Pancreas (tissue), 10 donors: ENCODE measurements around the gene NF1. TPM values are rescaled to one million over a fixed set of nuclear protein-coding genes. Genes with fewer than 3 reads are reported as not detected.

Experiments
- ATAC-seq, 4 donors: fragments of 200-7000 bp; cut with Tn5 transposase; one replicate each; pipeline versions ENCODE4 v1.8.0 to v1.9.1; 2020; ENCODE audit warnings: mild to moderate bottlenecking in 4 of 4, moderate library complexity in 4 of 4
- DNase-seq, 6 donors: peaks; one replicate each; pipeline ENCODE4 v3.0.0-alpha.2; 2020
- FAIRE-seq: peaks from 2 replicates; lab custom pipeline; 2012; peaks lifted over from hg19 to GRCh38; lab: Jason Lieb, UNC
- H3K27ac ChIP-seq, 4 donors: fragments of 200-600 bp; sonication (generic); 1 replicate in 3 of 4; 2 replicates in 1 of 4; pipeline versions ENCODE4 v1.5.0 to v1.8.0; 2020
- H3K27me3 ChIP-seq, 4 donors: fragments of 200-600 bp; one replicate each; pipeline ENCODE4 v1.8.0; 2021
- H3K36me3 ChIP-seq, 3 donors: fragments of 200-600 bp; sonication (generic) in 1 of 3; one replicate each; pipeline versions ENCODE4 v1.5.0 to v1.8.0; 2020 to 2021
- H3K4me1 ChIP-seq, 3 donors: fragments of 200-600 bp; one replicate each; pipeline ENCODE4 v1.8.0; 2021
- H3K4me3 ChIP-seq, 4 donors: fragments of 200-600 bp; sonication (generic) in 2 of 4; one replicate each; pipeline versions ENCODE4 v1.5.0 to v1.8.0; 2020 to 2021
- H3K9me3 ChIP-seq, 4 donors: fragments of 200-600 bp; one replicate each; pipeline ENCODE4 v1.8.0; 2021
- WGBS, 2 donors: extraction: QIAGEN DNeasy Blood & Tissue Kit; methylation state at CpG; one replicate each; pipeline ENCODE4 v1.1.7; 2013; 5-methylcytosine and 5-hydroxymethylcytosine counted together
- intact Hi-C, 3 donors: fragments of 100-400 bp; cut with DNase I; formaldehyde crosslinking; loops; one replicate each; pipeline versions ENCODE4 v1.11.1 to v1.14.2; 2022
- polyA plus RNA-seq, 2 donors: library from polyadenylated mRNA; stranded (reverse); fragments of 200-250 nt; gene quantifications; one replicate each; pipeline ENCODE4 v1.2.3, GENCODE V29; 2013
- total RNA-seq, 6 donors: library from RNA; stranded (reverse); fragmentation: NEBNext Ultra II Directional in 4 of 6; extraction: Animal tissue kit (Norgen Biotek cat#: 25700) in 4 of 6; gene quantifications; one replicate each; pipeline versions ENCODE4 v1.2.1 to v1.2.4, GENCODE V29; 2021 to 2023
- TF ChIP-seq, protein P1 (sequence below), 4 donors: fragments of 200-600 bp; sonication (generic) in 3 of 4; IDR thresholded peaks; one replicate each; pipeline versions ENCODE4 v1.5.0 to v1.8.0; 2021; ENCODE audit warnings: antibody characterized with exemption in 4 of 4
- donor health status: healthy with polysubstance abuse.
- donor health status: DM: no; HTN: no; CAD: no; lungs with moderate emphysema.
- donor health status: DM: no; HTN: no; CAD: no.
- donor health status: control.
- donor health status: control.
- donor health status: Bipolar disorder and iron deficiency.
- donor health status: DM: yes; HTN: yes; CAD: no.
- donor health status: DM: no; HTN: no; CAD: no.
- donor health status: DM: no; HTN: no; CAD: no.
- donor health status: DM: yes; HTN: yes; CAD: no.

NF1 gene
- total and polyA plus RNA-seq, 8 donors: 6.6 to 38.4 (median 27.8) TPM

- intact Hi-C loops: no loop called here
- no peak for ATAC-seq
- no peaks in the 10 kb centered on the region for H3K9me3 ChIP-seq
Measured at GRCh38 chr17:31113939-31114338, 19.2 kb downstream of the NF1 start.

DNA sequence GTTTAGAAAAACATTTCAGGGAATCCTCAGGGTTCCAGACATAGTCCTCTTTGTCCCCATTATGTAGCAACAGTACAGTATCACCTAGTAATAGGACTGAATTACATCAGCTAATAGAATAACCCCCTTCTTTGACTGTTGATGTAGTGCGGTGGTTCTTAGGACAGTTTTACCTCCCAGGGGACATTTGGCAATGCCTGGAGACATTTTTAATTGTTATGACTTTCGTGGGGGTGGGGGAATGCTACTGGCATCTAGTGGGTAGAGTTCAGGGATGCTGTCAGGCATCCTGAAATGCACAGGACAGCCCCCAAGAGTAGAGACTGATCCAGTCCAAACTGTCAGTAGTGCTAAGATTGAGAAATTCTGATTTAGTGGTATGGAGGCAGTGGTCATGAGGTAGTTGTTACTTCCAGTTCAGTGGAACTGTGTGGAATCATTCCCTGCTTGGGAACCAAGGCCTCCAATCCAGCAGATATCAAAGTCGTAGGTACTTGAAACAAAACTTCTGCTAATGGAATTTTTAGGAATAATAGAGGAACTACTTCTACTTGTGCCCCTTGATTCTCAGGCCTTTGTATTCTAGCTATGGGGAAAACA is 20.3 kb downstream of the NF1 start:
- FAIRE-seq (no peak), ATAC-seq (no peak), DNase-seq (no peak)
- TF ChIP-seq, protein P1, sequence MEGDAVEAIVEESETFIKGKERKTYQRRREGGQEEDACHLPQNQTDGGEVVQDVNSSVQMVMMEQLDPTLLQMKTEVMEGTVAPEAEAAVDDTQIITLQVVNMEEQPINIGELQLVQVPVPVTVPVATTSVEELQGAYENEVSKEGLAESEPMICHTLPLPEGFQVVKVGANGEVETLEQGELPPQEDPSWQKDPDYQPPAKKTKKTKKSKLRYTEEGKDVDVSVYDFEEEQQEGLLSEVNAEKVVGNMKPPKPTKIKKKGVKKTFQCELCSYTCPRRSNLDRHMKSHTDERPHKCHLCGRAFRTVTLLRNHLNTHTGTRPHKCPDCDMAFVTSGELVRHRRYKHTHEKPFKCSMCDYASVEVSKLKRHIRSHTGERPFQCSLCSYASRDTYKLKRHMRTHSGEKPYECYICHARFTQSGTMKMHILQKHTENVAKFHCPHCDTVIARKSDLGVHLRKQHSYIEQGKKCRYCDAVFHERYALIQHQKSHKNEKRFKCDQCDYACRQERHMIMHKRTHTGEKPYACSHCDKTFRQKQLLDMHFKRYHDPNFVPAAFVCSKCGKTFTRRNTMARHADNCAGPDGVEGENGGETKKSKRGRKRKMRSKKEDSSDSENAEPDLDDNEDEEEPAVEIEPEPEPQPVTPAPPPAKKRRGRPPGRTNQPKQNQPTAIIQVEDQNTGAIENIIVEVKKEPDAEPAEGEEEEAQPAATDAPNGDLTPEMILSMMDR (IDR thresholded peaks at IDR 0.05): no peak
- intact Hi-C loops: no loop called here
- Histone ChIP-seq H3K4me1 (peaks cover 0 to 3% (median 0%) of the 10 kb centered on the region in 3 donors), H3K27ac (no peak overlapping the region), H3K4me3 (no peak overlapping the region), H3K27me3 (no peaks in the 10 kb centered on the region), H3K36me3 (no peaks in the 10 kb centered on the region), H3K9me3 (no peaks in the 10 kb centered on the region)
- 87 to 92% methylated on average over 3 of the region's 3 CpGs for WGBS, 2 donors

More at GRCh38 chr17:31113939-31114338, 19.2 kb downstream of the NF1 start:
- 95 to 96% methylated on average over 4 of the region's 4 CpGs for WGBS, 2 donors
- Histone ChIP-seq H3K4me1 (peaks cover 0 to 3% (median 0%) of the 10 kb centered on the region in 3 donors), H3K27ac (no peak overlapping the region), H3K36me3 (no peaks in the 10 kb centered on the region), H3K4me3 (no peak overlapping the region), H3K27me3 (no peaks in the 10 kb centered on the region)
- FAIRE-seq: no peak
- TF ChIP-seq, protein P1 (IDR thresholded peaks at IDR 0.05): no peak
- DNase-seq: no peak

- Histone ChIP-seq H3K9me3 (no peaks in the 10 kb centered on the region), H3K27me3 (no peaks in the 10 kb centered on the region), H3K27ac (no peak overlapping the region), H3K36me3 (no peaks in the 10 kb centered on the region), H3K4me3 (no peak overlapping the region), H3K4me1 (no peaks in the 10 kb centered on the region)
- DNase-seq (no peak), FAIRE-seq (no peak), ATAC-seq (no peak)
- intact Hi-C loops: no loop called here
- WGBS, 2 donors: 83 to 92% methylated on average over 4 of the region's 4 CpGs
- TF ChIP-seq, protein P1 (IDR thresholded peaks at IDR 0.05): no peak
Measured at GRCh38 chr17:31116167-31116566, 21.4 kb downstream of the NF1 start.

DNA sequence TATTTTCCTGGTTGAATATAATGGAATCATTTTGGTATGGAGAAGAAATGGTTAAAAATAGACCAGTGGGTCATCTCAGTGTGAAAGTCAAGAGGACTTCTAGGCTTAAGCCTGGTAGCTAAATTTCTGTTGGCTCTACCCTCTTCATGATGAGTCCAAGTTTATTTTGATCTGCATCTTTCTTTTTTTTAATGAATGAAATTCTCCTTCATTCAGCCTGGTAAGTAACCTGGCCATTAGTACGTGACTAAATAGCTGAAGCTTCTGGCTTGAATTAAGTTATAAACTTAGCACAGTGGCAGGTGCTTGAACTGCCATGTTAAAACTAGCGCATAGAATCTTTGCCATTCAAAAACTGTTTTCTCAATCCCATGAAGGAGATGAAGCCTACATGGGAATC is 28.0 kb downstream of the NF1 start:
- Histone ChIP-seq H3K27ac (no peak overlapping the region), H3K4me3 (no peak overlapping the region), H3K36me3 (no peaks in the 10 kb centered on the region), H3K4me1 (no peaks in the 10 kb centered on the region), H3K9me3 (no peaks in the 10 kb centered on the region), H3K27me3 (no peaks in the 10 kb centered on the region)
- FAIRE-seq (no peak), DNase-seq (no peak), ATAC-seq (no peak)
- TF ChIP-seq, protein P1 (IDR thresholded peaks at IDR 0.05): no peak
- WGBS, 2 donors: 78 to 82% methylated on average over 2 of the region's 2 CpGs
- intact Hi-C loops: no loop called here

DNA sequence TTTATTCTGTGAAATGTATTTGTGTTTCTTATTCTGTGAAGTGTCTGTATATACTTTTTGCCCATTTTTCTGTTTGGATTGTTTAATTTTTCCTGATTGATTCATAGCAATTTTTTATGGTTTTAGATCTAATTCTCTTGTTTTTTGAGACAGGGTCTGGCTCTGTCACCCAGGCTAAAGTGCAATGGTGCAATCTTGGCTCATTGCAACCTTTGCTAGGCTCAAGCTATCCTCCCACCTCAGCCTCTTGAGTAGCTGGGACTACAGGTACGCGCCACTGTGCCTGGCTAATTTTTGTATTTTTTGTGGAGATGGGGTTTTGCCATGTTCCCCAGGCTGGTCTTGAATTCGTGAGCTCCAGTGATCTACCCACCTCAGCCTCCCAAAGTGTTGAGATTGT is 31.5 kb downstream of the NF1 start:
- no peaks in the 10 kb centered on the region for H3K36me3 ChIP-seq
- H3K9me3 ChIP-seq: no peaks in the 10 kb centered on the region
- 92 to 94% methylated on average over 3 of the region's 3 CpGs for WGBS, 2 donors
- no peaks in the 10 kb centered on the region for H3K27me3 ChIP-seq
- TF ChIP-seq, protein P1 (IDR thresholded peaks at IDR 0.05): no peak
- H3K4me1 ChIP-seq: no peaks in the 10 kb centered on the region
- DNase-seq (no peak), ATAC-seq (no peak), FAIRE-seq (no peak)
- H3K27ac ChIP-seq: no peak overlapping the region
- H3K4me3 ChIP-seq: no peak overlapping the region
- intact Hi-C loops: no loop called here
